GM20431 (cell line): ENCODE measurements around the gene CPLX1.

ENCODE experiments used
- in situ Hi-C: fragments of 300-500 bp; cut with MseI, MboI; formaldehyde crosslinking; loops from one replicate; pipeline ENCODE4 v1.15.0; 2020; ENCODE audit warnings: low sequenced_read_pairs; ENCODE audit not compliant: unreplicated experiment

The CPLX1 gene

GRCh38 chr4:856225-856901 lies 30.4 kb upstream of the CPLX1 start:
- in situ Hi-C loops, result no loop called here

GRCh38 chr4:855880-856224 lies 29.9 kb upstream of the CPLX1 start:
- in situ Hi-C loops, result no loop called here

GRCh38 chr4:854356-854755 lies 28.4 kb upstream of the CPLX1 start:
- in situ Hi-C loops, result no loop called here

DNA sequence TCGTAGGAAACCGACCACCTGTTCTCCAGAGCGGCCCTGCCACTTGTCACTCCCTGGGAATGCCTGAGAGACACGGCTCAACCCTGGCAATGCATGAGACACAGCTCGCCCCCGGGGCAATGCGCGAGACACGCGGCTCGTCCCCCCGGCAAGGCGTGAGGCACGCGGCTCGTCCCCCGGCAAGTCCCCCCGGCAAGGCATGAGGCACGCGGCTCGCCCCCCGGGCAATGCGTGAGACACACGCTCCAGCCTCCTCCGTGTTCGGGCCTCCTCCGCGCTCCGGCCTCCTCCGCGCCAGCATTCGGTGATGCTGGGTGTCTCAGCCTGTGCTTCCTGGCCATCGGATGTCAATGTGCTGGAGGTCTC lies 27.5 kb upstream of the CPLX1 start:
- in situ Hi-C loops, result no loop called here

GRCh38 chr4:851701-852430 lies 25.9 kb upstream of the CPLX1 start:
- in situ Hi-C loops, result no loop called here

DNA sequence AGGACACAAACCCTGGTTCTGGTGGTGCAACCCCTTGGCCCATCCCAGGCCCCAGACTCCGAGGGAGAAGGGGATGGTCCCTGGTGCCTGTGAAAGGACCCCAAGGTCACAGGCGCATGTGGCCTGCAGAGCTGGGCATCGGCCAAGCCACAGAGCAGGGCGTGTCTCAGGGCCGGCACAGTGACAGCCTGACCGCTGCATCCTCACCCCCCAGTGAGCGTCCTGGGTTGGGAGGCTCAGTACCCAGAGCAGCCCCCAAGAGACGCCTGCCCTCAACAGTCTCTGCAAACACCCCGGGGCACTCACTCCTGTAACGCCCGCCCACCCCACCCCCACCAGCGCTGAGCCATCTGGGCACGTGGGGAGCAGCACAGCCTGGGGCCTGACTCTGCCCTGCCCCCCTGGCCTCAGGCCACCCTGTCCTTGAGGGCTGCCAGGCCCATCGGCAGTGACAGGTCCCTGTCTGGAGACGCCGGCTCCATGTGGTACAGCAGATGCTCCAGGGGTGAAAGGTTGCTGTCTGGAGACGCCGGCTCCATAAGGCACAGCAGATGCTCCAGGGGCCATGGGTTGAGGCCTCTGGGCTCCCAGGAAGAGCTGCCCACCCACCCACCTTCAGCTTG lies 24.5 kb upstream of the CPLX1 start:
- in situ Hi-C loops, result no loop called here

GRCh38 chr4:849478-850175 lies 23.7 kb upstream of the CPLX1 start:
- in situ Hi-C loops, result no loop called here

DNA sequence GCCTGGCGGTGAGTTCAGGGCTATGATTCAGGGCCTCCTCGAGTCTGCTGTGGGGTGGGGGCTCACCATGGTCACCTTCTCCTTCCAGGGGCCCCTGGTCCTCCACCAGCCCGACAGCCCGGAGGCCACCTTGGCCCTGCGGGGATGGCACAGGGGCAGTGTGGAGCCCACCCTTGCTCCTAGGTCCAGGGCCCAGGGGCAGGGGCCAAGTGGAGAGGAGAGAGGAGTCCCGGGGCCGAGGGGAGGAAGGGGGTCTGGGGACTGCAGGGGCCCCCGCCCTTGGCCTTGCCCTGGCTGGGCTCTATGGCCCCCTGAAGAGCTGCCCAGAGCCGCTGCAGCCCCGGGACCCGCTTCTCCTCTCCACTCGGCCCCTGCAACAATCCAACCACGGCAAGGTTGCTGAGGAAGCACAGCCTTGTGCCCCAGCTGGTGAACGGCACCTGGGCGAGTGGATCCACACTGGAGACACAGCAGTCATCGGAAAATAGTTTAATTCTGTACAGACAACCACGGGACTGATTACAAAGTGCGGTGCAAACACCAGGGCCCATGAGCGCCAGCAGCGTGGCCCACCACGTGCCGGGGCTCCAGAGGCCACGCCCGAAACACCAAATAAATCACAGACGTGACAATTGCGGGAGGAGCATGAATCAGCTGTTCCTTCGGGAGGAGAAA lies 23.0 kb upstream of the CPLX1 start:
- in situ Hi-C loops, result no loop called here

GRCh38 chr4:848307-848691 lies 22.4 kb upstream of the CPLX1 start:
- in situ Hi-C loops, result no loop called here

GRCh38 chr4:845836-846251 lies 19.9 kb upstream of the CPLX1 start:
- in situ Hi-C loops, result no loop called here

- in situ Hi-C loops, result no loop called here
These were observed 19.4 kb upstream of the CPLX1 start for GRCh38 chr4:845233-845835.

DNA sequence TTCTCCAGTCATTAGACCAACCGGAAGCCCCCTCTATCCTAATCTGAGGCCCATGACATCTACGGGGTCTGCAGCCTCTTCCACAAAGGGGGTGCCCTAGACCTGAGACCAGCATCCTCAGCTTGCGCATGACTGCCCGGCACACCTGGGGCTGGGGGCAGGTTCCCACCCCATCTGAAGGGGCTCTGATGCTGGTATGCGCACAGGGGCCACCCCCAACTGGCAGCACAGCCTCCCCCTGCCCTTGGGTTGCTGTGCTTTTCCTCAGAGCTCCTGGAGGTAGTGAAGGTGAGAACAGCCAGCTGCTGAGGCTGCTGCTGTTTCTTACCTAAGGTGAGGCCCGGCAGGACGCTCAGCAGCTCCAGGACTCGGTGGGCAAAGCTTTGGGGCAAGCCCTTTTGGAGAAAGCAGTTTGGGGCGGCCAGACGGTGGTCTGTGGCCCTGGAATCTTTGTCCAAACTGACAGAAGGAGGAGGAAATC lies 18.9 kb upstream of the CPLX1 start:
- in situ Hi-C loops, result no loop called here

DNA sequence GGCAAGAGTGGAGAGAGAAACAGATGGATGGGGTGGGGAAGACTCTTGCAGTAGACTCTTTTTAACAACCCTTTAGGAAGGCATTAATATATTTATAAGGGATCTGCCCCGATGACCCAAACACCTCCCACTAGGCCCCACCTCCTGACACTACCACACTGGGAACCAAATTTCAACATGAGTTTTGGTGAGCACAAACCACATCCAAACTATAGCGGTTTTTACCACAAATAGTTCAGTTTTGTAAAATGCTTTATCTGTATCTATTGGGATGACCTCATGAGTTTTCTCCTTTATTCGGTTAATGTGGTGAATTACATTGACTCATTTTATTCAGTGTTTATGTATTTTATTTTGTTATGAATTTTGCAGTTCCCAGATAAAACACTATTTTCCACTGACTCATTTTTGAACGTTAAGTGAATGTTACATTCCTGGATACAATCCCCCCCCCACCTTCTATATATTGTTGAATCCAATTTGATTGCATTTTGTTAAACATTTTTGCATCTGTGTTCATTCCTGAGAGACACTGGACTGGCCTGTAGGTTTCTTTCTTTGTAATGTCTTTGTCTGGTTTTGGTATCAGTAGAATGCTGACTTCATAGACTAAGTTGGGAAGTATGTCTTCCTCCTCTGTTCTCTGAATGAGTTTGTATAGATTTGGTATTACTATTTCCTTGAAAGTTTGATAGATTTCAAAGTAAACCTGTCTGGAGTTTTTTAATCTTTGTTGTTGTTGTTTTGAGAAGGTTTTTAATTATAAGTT lies 13.9 kb upstream of the CPLX1 start:
- in situ Hi-C loops, result no loop called here

- in situ Hi-C loops, result no loop called here
These were observed 11.8 kb upstream of the CPLX1 start for GRCh38 chr4:837772-838171.

GRCh38 chr4:836750-837301 lies 10.9 kb upstream of the CPLX1 start:
- in situ Hi-C loops, result no loop called here

DNA sequence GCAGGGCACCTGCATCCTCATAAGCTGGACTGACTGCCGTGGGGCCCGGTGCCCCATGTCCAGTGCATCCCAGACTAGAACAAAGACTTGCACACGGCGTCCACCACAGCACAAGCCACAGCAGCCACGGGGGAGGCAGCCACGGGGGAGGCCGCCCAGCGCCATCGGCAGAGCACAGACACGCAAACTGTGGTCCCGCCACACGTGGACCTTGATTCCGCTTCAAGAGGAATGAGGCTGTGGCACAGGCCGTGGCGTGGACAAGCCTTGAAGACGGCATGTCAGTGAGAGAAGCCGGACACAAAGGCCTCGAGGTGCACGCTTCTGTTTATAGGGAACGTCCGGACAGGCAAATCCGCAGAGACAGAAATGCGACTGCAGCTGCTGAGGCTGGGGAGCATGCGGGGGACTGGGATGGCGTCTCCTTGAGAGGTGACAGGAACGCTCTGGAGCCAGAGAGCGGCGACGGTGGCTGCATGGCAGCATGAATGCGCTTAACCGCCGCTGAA lies 10.1 kb upstream of the CPLX1 start:
- in situ Hi-C loops, result no loop called here

GRCh38 chr4:835148-836002 lies 9.4 kb upstream of the CPLX1 start:
- in situ Hi-C loops, result no loop called here
